Measurements from ENCODE around the gene ALAS1.

- TF ChIP-seq CTCF (IDR thresholded peaks at IDR 0.05 in 8 of 11, conservative IDR thresholded peaks at IDR 0.05 in 3 of 11): no peak
- TF ChIP-seq POLR2A (IDR thresholded peaks at IDR 0.05): no peak
Observed at GRCh38 chr3:52216585-52217408, 18.8 kb downstream of the ALAS1 start.

All from spleen (tissue), 7 donors.